Right lobe of liver (tissue), 4 donors: ENCODE data around the gene VPS13A.

Experiments
- CTCF ChIP-seq, 4 donors: fragments of 200-600 bp in 3 of 4; fragments of 450-650 bp in 1 of 4; IDR thresholded peaks; one replicate each; pipeline versions ENCODE4 v1.5.1 to v1.8.0; 2016 to 2022; ENCODE audit warnings: antibody characterized with exemption in 4 of 4, mild to moderate bottlenecking in 2 of 4
- POLR2A ChIP-seq: fragments of 450-650 bp; IDR thresholded peaks from one replicate; pipeline ENCODE4 v1.6.1; 2017; ENCODE audit warnings: antibody characterized with exemption, mild to moderate bottlenecking
- donor health status: DM: no; HTN: no; CAD: no.
- donor health status: DM: no; HTN: no; CAD: no.
- donor health status: DM: no; HTN: yes; CAD: no.

GRCh38 chr9:77170991-77171699, 6.2 kb upstream of the VPS13A start:
- TF ChIP-seq CTCF (IDR thresholded peaks at IDR 0.05) (no peak), POLR2A (no peak)
